Peyer's patch (tissue), 4 donors: ENCODE results near the gene KDR.

Source experiments
- CTCF ChIP-seq, 6 experiments: fragments of 450-650 bp in 4 of 6; fragments of 200-600 bp in 2 of 6; sonication (generic) in 1 of 6; IDR thresholded peaks; one replicate each; pipeline ENCODE4 v1.5.1; 2017 to 2019; ENCODE audit warnings: antibody characterized with exemption in 6 of 6, mild to moderate bottlenecking in 3 of 6, moderate library complexity in 1 of 6
- POLR2A ChIP-seq, 2 donors: fragments of 450-650 bp; IDR thresholded peaks; one replicate each; pipeline ENCODE4 v1.5.1; 2017; ENCODE audit warnings: antibody characterized with exemption in 2 of 2, mild to moderate bottlenecking in 2 of 2, moderate library complexity in 2 of 2

GRCh38 chr4:55169352-55169961 is 44.1 kb upstream of the KDR start:
- no peak for TF ChIP-seq CTCF (IDR thresholded peaks at IDR 0.05)
- no peak for TF ChIP-seq POLR2A (IDR thresholded peaks at IDR 0.05)
